ENCODE results near the gene FKBP1A. TPM values are rescaled to one million over a fixed set of nuclear protein-coding genes. Genes with fewer than 3 reads are reported as not detected.

The FKBP1A gene
- total and polyA plus RNA-seq, 4 experiments from 2014 or later, result 47.0 to 86.4 (median 70.0) TPM

DNA sequence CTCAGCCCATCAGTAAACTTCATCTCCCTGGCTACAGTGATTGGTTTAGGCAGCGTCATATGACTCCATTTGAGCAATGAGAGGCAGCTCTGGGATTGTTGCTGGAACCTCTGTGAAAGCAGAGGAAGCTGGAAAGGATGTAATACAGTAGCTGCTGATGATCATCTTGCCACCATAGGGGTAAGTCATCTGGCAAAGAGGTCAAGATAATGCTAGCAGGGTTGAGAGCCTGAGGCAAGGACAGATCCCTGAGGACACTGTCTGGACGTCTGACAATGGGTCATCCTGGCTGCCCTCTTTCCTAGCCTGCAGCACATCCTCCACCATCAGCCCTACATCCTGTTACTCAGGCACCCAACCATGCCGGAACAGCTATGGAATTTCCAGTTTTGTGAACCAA lies 25.5 kb upstream of the FKBP1A start:
- H3K9me3 Mint-ChIP-seq, result peaks cover 3 to 49% (median 34%) of the 10 kb centered on the region in 8 donors
- CTCF ChIA-PET (ENCODE audit: partially characterized antibody), result no interaction called here
- Histone ChIP-seq H3K36me3 (ENCODE audit: insufficient read depth, low read length) (no peaks in the 10 kb centered on the region), H3K27ac (ENCODE audit: low read depth, low read length) (no peak overlapping the region), H3K4me3 (ENCODE audit: low read length in 2 of 2) (no peak overlapping the region), H3K4me1 (ENCODE audit: insufficient read depth, low read length) (no peaks in the 10 kb centered on the region), H3K27me3 (ENCODE audit: insufficient read depth, low read length) (no peaks in the 10 kb centered on the region), H3K9me3 (ENCODE audit: control insufficient read depth in 1 of 2, low read length in 2 of 2) (peaks cover 0 to 4% of the 10 kb centered on the region in 2 donors)
- peaks cover 4 to 6% (median 5%) of the 10 kb centered on the region in 4 donors for H3K4me1 Mint-ChIP-seq
- H3K4me3 Mint-ChIP-seq, result no peak overlapping the region
- no peak overlapping the region for H3K27ac Mint-ChIP-seq
- intact Hi-C loops (cut with micrococcal nuclease), result no loop called here
- H3K36me3 Mint-ChIP-seq, result peaks cover 4 to 9% of the 10 kb centered on the region in 2 donors
- POLR2A ChIA-PET (ENCODE audit: partially characterized antibody), result no interaction called here
- H3K27me3 Mint-ChIP-seq, result peaks cover 2% of the 10 kb centered on the region in 2 donors
- DNase-seq, result no peak

DNA sequence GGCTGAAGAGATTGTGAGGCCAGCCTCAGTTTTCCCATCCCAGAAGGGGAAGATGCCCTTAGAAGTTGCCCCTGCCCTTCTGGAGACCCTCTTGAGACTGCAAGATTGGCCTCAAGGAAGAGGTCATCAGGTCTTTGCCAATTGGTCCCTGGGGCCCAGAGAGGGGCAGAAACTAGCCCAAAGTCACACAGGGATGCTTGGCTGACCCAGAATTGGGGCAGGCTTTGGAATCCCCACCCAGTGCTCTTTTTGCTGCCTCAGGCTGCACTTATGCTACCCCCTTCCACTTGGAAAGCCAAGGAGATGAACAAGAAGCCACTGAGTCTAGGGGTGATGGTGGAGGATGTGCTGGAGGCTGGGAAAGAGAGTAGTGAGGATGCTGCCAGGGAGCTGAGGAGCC lies 24.9 kb upstream of the FKBP1A start:
- Mint-ChIP-seq H3K36me3 (peaks cover 4 to 9% of the 10 kb centered on the region in 2 donors), H3K9me3 (peaks cover 3 to 49% (median 34%) of the 10 kb centered on the region in 8 donors), H3K27me3 (peaks cover 2% of the 10 kb centered on the region in 2 donors), H3K4me1 (peaks cover 2% of the 10 kb centered on the region in 4 donors), H3K27ac (no peak overlapping the region), H3K4me3 (no peak overlapping the region)
- H3K4me1 ChIP-seq (ENCODE audit: insufficient read depth, low read length), result no peaks in the 10 kb centered on the region
- no peak overlapping the region for H3K27ac ChIP-seq (ENCODE audit: low read depth, low read length)
- no peak for DNase-seq
- H3K27me3 ChIP-seq (ENCODE audit: insufficient read depth, low read length), result no peaks in the 10 kb centered on the region
- no peak overlapping the region for H3K4me3 ChIP-seq (ENCODE audit: low read length in 2 of 2)
- intact Hi-C loops (cut with micrococcal nuclease), result no loop called here
- H3K36me3 ChIP-seq (ENCODE audit: insufficient read depth, low read length), result no peaks in the 10 kb centered on the region
- ChIA-PET CTCF (ENCODE audit: partially characterized antibody) (no interaction called here), POLR2A (ENCODE audit: partially characterized antibody) (no interaction called here)
- H3K9me3 ChIP-seq (ENCODE audit: control insufficient read depth in 1 of 2, low read length in 2 of 2), result peaks cover 0 to 4% of the 10 kb centered on the region in 2 donors

DNA sequence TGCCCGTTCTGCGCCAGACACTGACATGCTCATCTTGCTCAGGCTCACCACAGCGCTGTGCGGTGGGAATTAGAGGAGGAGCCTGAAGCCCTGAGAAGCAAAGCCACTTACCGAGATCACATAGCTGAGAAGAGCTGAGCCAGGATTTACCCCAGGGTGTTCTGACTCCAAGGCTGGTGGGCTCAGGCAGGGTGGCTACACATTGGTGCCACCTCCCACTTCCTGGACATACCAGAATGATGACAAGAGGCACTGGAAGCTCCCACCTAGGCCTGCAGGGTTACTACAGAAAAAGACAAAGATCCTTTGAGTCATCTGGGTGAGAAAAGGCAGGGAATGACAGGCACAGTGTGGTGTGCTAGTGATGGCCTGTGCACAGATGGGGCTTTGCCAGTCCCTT lies 24.4 kb upstream of the FKBP1A start:
- H3K9me3 ChIP-seq (ENCODE audit: control insufficient read depth in 1 of 2, low read length in 2 of 2), result peaks cover 0 to 4% of the 10 kb centered on the region in 2 donors
- no peak for DNase-seq
- Mint-ChIP-seq H3K4me1 (no peaks in the 10 kb centered on the region), H3K36me3 (peaks cover 4 to 9% of the 10 kb centered on the region in 2 donors), H3K9me3 (peaks cover 3 to 45% (median 34%) of the 10 kb centered on the region in 8 donors), H3K4me3 (no peak overlapping the region), H3K27me3 (peaks cover 2% of the 10 kb centered on the region in 2 donors), H3K27ac (no peak overlapping the region)
- POLR2A ChIA-PET (ENCODE audit: partially characterized antibody), result no interaction called here
- H3K27ac ChIP-seq (ENCODE audit: low read depth, low read length), result no peak overlapping the region
- no peaks in the 10 kb centered on the region for H3K27me3 ChIP-seq (ENCODE audit: insufficient read depth, low read length)
- no peaks in the 10 kb centered on the region for H3K36me3 ChIP-seq (ENCODE audit: insufficient read depth, low read length)
- intact Hi-C loops (cut with micrococcal nuclease), result no loop called here
- no peaks in the 10 kb centered on the region for H3K4me1 ChIP-seq (ENCODE audit: insufficient read depth, low read length)
- CTCF ChIA-PET (ENCODE audit: partially characterized antibody), result no interaction called here
- H3K4me3 ChIP-seq (ENCODE audit: low read length in 2 of 2), result no peak overlapping the region

DNA sequence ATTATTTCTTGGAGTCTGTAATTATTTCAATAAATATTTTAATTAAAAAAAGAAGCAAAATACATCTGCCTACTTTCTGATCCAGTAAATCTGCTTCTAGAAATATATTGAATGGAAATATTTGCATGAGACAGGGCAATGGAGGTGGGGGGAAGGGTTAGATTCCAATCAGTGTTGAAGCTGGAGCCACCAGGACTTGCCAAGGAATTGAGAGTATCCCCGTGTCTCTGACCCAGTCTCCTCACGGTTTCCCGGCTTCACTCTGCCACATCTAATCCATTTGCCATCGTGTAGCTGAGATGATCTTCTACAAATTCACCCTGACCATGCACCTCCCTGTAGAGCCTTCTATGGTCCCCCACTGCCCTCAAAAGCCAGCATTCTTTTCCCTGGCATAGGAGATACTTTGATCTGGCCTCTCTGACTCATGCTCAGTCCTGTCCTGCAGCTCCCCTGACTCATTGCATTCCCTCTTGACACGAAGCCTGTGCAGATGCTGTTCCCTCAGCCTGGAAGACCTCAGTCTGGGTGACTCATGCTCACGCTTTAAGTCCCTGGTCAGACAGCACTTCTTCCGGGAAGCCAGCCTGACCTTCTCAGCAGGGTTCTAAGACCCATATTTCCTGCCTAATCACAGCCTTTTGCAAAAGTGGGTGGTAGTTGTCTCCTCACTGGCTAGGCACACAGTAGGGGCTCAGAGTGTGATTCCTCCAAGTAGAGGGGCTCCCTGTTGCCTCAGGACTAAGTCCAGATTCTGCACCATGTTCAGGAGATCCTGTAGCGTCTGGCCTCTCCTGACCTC lies 23.0 kb upstream of the FKBP1A start:
- Mint-ChIP-seq H3K27me3 (peaks cover 2 to 3% of the 10 kb centered on the region in 2 donors), H3K4me3 (no peak overlapping the region), H3K27ac (peak overlapping the region in 1 of 7 donors; percentile 19), H3K9me3 (peaks cover 3 to 34% (median 25%) of the 10 kb centered on the region in 8 donors), H3K4me1 (no peaks in the 10 kb centered on the region), H3K36me3 (peaks cover 4 to 7% of the 10 kb centered on the region in 2 donors)
- CTCF ChIA-PET (ENCODE audit: partially characterized antibody), result no interaction called here
- Histone ChIP-seq H3K27ac (ENCODE audit: low read depth, low read length) (no peak overlapping the region), H3K27me3 (ENCODE audit: insufficient read depth, low read length) (no peaks in the 10 kb centered on the region), H3K9me3 (ENCODE audit: control insufficient read depth in 1 of 2, low read length in 2 of 2) (peaks cover 0 to 2% of the 10 kb centered on the region in 2 donors), H3K4me1 (ENCODE audit: insufficient read depth, low read length) (no peaks in the 10 kb centered on the region), H3K36me3 (ENCODE audit: insufficient read depth, low read length) (no peaks in the 10 kb centered on the region), H3K4me3 (ENCODE audit: low read length in 2 of 2) (no peak overlapping the region)
- intact Hi-C loops (cut with micrococcal nuclease), result no loop called here
- POLR2A ChIA-PET (ENCODE audit: partially characterized antibody), result no interaction called here
- no peak for DNase-seq

DNA sequence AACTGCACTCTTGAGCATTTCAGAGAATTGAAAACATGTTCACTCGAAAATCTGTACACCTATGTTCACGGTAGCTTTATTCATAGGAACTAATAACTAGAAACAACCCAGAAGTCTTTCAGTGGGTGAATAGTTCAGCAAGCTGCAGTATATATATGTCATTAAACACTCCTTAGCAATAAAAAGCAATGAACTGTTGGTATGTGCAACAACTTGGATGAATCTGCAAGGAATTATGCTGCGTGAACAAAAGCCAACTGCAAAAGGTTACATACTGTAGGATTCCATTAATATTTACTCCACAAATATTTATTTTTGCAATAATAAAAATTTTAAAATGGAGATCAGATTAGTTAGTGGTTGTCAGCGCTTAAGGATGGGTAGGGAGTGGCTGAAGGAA lies 22.1 kb upstream of the FKBP1A start:
- ChIA-PET POLR2A (ENCODE audit: partially characterized antibody) (no interaction called here), CTCF (ENCODE audit: partially characterized antibody) (no interaction called here)
- H3K27me3 ChIP-seq (ENCODE audit: insufficient read depth, low read length), result no peaks in the 10 kb centered on the region
- no peak overlapping the region for H3K27ac ChIP-seq (ENCODE audit: low read depth, low read length)
- H3K9me3 ChIP-seq (ENCODE audit: control insufficient read depth in 1 of 2, low read length in 2 of 2), result no peaks in the 10 kb centered on the region
- no peak overlapping the region for H3K4me3 ChIP-seq (ENCODE audit: low read length in 2 of 2)
- no peaks in the 10 kb centered on the region for H3K4me1 Mint-ChIP-seq
- peaks cover 4 to 7% of the 10 kb centered on the region in 2 donors for H3K36me3 Mint-ChIP-seq
- peaks cover 4 to 5% of the 10 kb centered on the region in 2 donors for H3K27me3 Mint-ChIP-seq
- H3K36me3 ChIP-seq (ENCODE audit: insufficient read depth, low read length), result no peaks in the 10 kb centered on the region
- DNase-seq, result no peak
- H3K9me3 Mint-ChIP-seq, result peaks cover 3 to 25% (median 16%) of the 10 kb centered on the region in 8 donors
- no peaks in the 10 kb centered on the region for H3K4me1 ChIP-seq (ENCODE audit: insufficient read depth, low read length)
- intact Hi-C loops (cut with micrococcal nuclease), result no loop called here
- H3K4me3 Mint-ChIP-seq, result no peak overlapping the region
- H3K27ac Mint-ChIP-seq, result no peak overlapping the region

DNA sequence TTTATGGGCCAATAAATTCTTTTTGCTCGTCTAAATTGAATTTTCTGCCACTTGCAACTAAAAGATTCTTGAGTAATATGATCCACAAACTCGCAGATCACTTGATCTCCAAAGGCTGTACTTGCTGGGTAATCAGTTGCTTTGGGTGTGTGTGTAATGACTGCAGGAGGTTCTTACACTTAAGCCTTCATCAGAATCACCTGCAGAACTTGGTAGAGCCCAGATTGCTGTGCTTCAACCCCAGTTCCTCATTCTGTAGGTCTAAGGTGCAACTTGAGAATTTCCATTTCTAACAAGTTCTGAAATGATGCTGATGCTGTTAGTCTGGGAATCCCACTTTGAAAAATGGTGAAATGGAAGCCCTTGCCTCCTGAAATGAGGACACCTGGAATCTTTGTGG lies 12.9 kb upstream of the FKBP1A start:
- peaks cover 8% of the 10 kb centered on the region for H3K4me1 ChIP-seq (ENCODE audit: insufficient read depth, low read length)
- POLR2A ChIA-PET (ENCODE audit: partially characterized antibody), result no interaction called here
- no peak overlapping the region for H3K4me3 ChIP-seq (ENCODE audit: low read length in 2 of 2)
- no peak overlapping the region for H3K27ac ChIP-seq (ENCODE audit: low read depth, low read length)
- Mint-ChIP-seq H3K27ac (no peak overlapping the region), H3K4me1 (peaks cover 8 to 15% (median 9%) of the 10 kb centered on the region in 4 donors), H3K9me3 (peaks cover 0 to 13% (median 6%) of the 10 kb centered on the region in 8 donors), H3K4me3 (no peak overlapping the region), H3K27me3 (peaks cover 2 to 6% of the 10 kb centered on the region in 2 donors), H3K36me3 (peaks cover 0 to 8% of the 10 kb centered on the region in 2 donors)
- H3K36me3 ChIP-seq (ENCODE audit: insufficient read depth, low read length), result no peaks in the 10 kb centered on the region
- H3K27me3 ChIP-seq (ENCODE audit: insufficient read depth, low read length), result no peaks in the 10 kb centered on the region
- no peak for DNase-seq
- intact Hi-C loops (cut with micrococcal nuclease), result no loop called here
- H3K9me3 ChIP-seq (ENCODE audit: control insufficient read depth in 1 of 2, low read length in 2 of 2), result no peaks in the 10 kb centered on the region
- CTCF ChIA-PET (ENCODE audit: partially characterized antibody), result no interaction called here

DNA sequence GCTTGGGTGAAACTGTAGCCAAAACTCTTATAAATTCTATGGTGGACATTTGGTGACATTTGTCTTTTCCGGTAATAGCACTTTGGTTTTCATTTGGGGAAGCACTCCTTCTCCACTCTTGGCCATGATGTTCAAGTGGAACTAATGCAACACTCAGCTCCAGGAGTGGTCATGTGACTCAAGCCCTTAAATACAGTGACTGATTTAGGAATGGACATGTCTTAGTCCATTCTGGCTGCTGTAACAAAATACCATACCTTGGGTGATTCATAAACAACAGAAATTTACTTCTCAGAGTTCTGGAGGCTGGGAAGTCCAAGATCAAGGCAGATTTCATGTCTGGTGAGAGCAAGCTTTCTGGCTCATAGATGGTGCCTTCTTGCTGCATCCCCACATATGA lies 10.8 kb upstream of the FKBP1A start:
- Mint-ChIP-seq H3K9me3 (peaks cover 0 to 13% (median 7%) of the 10 kb centered on the region in 8 donors), H3K27ac (no peak overlapping the region)

More for the DNA sequence above, 10.8 kb upstream of the FKBP1A start:
- H3K4me3 ChIP-seq (ENCODE audit: low read length in 2 of 2), result no peak overlapping the region
- Mint-ChIP-seq H3K4me3 (no peak overlapping the region), H3K27me3 (peaks cover 0 to 4% of the 10 kb centered on the region in 2 donors), H3K4me1 (peaks cover 8 to 19% (median 9%) of the 10 kb centered on the region in 4 donors), H3K36me3 (peaks cover 0 to 8% of the 10 kb centered on the region in 2 donors)
- DNase-seq, result no peak
- no peaks in the 10 kb centered on the region for H3K9me3 ChIP-seq (ENCODE audit: control insufficient read depth in 1 of 2, low read length in 2 of 2)
- no peaks in the 10 kb centered on the region for H3K36me3 ChIP-seq (ENCODE audit: insufficient read depth, low read length)
- POLR2A ChIA-PET (ENCODE audit: partially characterized antibody), result no interaction called here
- intact Hi-C loops (cut with micrococcal nuclease), result no loop called here
- H3K4me1 ChIP-seq (ENCODE audit: insufficient read depth, low read length), result peaks cover 8% of the 10 kb centered on the region
- H3K27me3 ChIP-seq (ENCODE audit: insufficient read depth, low read length), result no peaks in the 10 kb centered on the region
- no peak overlapping the region for H3K27ac ChIP-seq (ENCODE audit: low read depth, low read length)
- CTCF ChIA-PET (ENCODE audit: partially characterized antibody), result no interaction called here
